Duodenal mucosa (tissue), 2 donors: ENCODE results near the gene CLEC4D.
"Not testable (repeated sequence)": the region's sequence is repeated elsewhere in the genome, so short reads cannot be mapped to it uniquely, and the experiment has no call there.

Experiments used
- H3K27ac ChIP-seq: one replicate; pipeline ENCODE4 v1.7.0; 2013; ENCODE audit warnings: low read depth, low read length
- H3K27me3 ChIP-seq, 2 donors: one replicate each; pipeline ENCODE4 v1.7.0; 2013; ENCODE audit warnings: low read length in 2 of 2, control low read depth in 1 of 2; ENCODE audit not compliant: insufficient read depth in 2 of 2, control insufficient read depth in 1 of 2
- H3K36me3 ChIP-seq, 2 donors: one replicate each; pipeline ENCODE4 v1.7.0; 2013; ENCODE audit warnings: low read length in 2 of 2, control low read depth in 1 of 2; ENCODE audit not compliant: insufficient read depth in 2 of 2, control insufficient read depth in 1 of 2
- H3K4me1 ChIP-seq, 2 donors: one replicate each; pipeline ENCODE4 v1.7.0; 2013; ENCODE audit warnings: low read length in 2 of 2, control low read depth in 1 of 2; ENCODE audit not compliant: insufficient read depth in 2 of 2, control insufficient read depth in 1 of 2
- H3K4me3 ChIP-seq, 2 donors: one replicate each; pipeline ENCODE4 v1.7.0; 2013; ENCODE audit warnings: low read length in 2 of 2, low read depth in 1 of 2
- H3K9ac ChIP-seq, 2 donors: one replicate each; pipeline ENCODE4 v1.7.0; 2013; ENCODE audit warnings: low read length in 2 of 2, low read depth in 1 of 2
- H3K9me3 ChIP-seq, 2 donors: one replicate each; pipeline ENCODE4 v1.7.0; 2013; ENCODE audit warnings: low read length in 2 of 2, control low read depth in 1 of 2; ENCODE audit not compliant: control insufficient read depth in 1 of 2

CLEC4D gene

DNA sequence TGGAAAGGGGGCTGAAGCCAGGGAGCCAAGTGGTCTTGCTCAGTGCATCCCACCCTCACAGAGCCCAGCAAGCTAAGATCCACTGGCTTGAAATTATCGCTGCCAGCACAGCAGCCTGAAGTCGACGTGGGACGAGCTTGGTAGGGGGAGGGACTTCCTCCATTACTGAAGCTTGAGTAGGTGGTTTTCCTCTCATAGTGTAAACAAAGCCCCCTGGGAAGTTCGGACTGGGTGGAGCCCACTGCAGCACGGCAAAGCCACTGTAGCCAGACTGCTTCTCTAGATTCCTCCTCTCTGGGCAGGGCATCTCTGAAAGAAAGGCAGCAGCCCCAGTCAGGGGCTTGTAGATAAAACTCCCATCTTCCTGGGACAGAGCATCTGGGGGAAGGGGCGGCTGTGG, 17.2 kb upstream of the CLEC4D start:
- not testable (repeated sequence) for H3K4me3 ChIP-seq, H3K27ac ChIP-seq, H3K9ac ChIP-seq, H3K36me3 ChIP-seq, H3K4me1 ChIP-seq, H3K27me3 ChIP-seq, H3K9me3 ChIP-seq

- no peaks in the 10 kb centered on the region for H3K36me3 ChIP-seq
- no peak overlapping the region for H3K27ac ChIP-seq
- no peak overlapping the region for H3K9ac ChIP-seq
- H3K4me3 ChIP-seq, result no peak overlapping the region
- no peaks in the 10 kb centered on the region for H3K9me3 ChIP-seq
- no peaks in the 10 kb centered on the region for H3K27me3 ChIP-seq
- no peaks in the 10 kb centered on the region for H3K4me1 ChIP-seq
These were observed 13.7 kb upstream of the CLEC4D start for GRCh38 chr12:8499616-8500015.

DNA sequence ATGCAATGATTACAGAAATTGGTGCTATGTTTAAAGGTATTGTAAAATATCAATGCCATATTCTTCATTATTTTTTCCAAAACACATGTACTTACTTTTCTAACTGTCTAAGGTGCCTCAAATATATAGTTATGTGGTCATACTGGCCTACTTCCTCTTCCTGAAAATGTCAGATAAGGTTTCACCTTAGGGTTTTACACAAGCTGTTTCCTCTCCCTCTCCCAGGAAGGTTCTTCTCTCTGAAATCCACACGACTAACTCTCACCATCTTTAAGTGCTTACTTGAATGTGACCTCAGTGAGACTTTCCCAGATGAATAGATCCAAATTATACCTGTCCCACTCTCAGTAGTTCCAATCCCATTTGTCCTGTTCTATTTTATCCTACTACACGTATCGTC, 11.6 kb upstream of the CLEC4D start:
- no peaks in the 10 kb centered on the region for H3K4me1 ChIP-seq
- no peak overlapping the region for H3K27ac ChIP-seq

GRCh38 chr12:8504351-8504750, 9.0 kb upstream of the CLEC4D start:
- H3K9ac ChIP-seq, result no peak overlapping the region
- no peaks in the 10 kb centered on the region for H3K9me3 ChIP-seq
- H3K27me3 ChIP-seq, result no peaks in the 10 kb centered on the region
- no peaks in the 10 kb centered on the region for H3K4me1 ChIP-seq
- no peaks in the 10 kb centered on the region for H3K36me3 ChIP-seq
- H3K4me3 ChIP-seq, result no peak overlapping the region
- H3K27ac ChIP-seq, result no peak overlapping the region

More for the DNA sequence above, 11.6 kb upstream of the CLEC4D start:
- Histone ChIP-seq H3K9ac (no peak overlapping the region), H3K36me3 (no peaks in the 10 kb centered on the region), H3K9me3 (no peaks in the 10 kb centered on the region), H3K27me3 (no peaks in the 10 kb centered on the region), H3K4me3 (no peak overlapping the region)

- H3K27ac ChIP-seq, result no peak overlapping the region
- no peak overlapping the region for H3K9ac ChIP-seq
- H3K4me3 ChIP-seq, result no peak overlapping the region
- H3K27me3 ChIP-seq, result no peaks in the 10 kb centered on the region
- H3K36me3 ChIP-seq, result no peaks in the 10 kb centered on the region
- no peaks in the 10 kb centered on the region for H3K9me3 ChIP-seq
- no peaks in the 10 kb centered on the region for H3K4me1 ChIP-seq
These were observed 5.7 kb upstream of the CLEC4D start for GRCh38 chr12:8507596-8507995.

- Histone ChIP-seq H3K9ac (no peak overlapping the region), H3K4me3 (no peak overlapping the region), H3K9me3 (no peaks in the 10 kb centered on the region), H3K27ac (no peak overlapping the region), H3K27me3 (no peaks in the 10 kb centered on the region), H3K4me1 (no peaks in the 10 kb centered on the region), H3K36me3 (no peaks in the 10 kb centered on the region)
These were observed 5.1 kb upstream of the CLEC4D start for GRCh38 chr12:8508223-8508622.

DNA sequence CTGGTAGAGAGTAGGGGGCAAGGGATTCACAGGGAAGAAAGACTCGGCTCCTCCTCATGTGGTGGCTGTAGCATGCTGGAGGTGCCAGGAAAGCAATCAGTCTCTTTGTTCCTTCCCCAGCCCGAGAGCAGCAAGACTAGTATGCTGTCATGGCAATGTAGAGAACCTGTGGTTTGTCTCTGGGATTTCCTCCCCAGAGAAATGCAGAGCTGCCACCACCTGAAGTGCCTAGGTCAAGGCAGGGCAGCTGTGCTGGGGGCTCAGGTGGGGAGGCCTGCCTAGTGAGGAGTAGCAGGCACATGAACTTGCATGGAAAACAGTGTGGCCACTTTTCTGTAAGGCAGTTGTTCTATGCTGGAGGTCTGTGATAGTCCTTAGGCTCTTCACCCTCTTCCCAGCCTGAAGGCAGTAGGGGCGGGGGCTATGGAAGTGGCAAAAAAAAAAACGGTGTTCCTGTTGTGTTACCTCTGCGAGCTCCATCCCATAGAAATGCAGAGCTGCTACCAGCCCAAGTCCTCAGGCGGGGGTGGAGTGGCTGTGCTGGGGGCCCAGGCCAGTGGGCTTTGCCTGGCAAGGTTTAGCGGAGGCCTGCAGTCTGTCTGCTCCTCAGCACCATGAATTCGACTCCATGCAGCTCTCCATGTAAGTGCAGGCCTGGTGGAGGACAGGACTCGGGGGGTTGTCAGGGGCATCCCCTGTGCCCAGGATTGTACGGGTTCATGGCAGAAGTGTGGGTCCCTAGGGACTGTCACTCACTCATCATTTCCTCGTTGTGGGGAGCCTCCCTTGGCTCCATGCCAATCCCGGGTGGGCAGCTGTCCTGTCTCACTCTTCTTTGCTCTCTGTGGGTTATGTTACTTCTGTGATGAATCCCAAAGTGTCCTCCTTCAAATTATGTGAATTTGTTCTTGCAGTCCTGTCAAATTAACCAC, 4.1 kb upstream of the CLEC4D start:
- H3K27ac ChIP-seq, result no peak overlapping the region
- H3K36me3 ChIP-seq, result no peaks in the 10 kb centered on the region
- no peaks in the 10 kb centered on the region for H3K9me3 ChIP-seq
- H3K4me1 ChIP-seq, result no peaks in the 10 kb centered on the region
- no peaks in the 10 kb centered on the region for H3K27me3 ChIP-seq
- H3K9ac ChIP-seq, result no peak overlapping the region
- H3K4me3 ChIP-seq, result no peak overlapping the region

DNA sequence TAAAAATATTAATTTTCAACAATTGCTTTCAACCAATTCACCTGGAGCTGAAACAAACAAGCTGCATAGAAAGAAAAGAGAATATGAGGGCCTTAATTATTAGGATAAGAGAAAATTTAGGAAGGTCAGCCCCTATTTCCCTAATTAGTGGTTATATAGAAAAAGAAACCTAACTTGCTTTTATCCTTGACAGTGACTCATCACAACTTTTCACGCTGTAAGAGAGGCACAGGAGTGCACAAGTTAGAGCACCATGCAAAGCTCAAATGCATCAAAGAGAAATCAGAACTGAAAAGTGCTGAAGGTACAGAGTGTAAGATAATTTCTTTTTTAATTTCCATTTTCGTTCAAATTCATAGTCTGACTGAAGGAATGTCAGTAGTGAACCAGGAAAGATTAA, 4.7 kb downstream of the CLEC4D start:
- no peaks in the 10 kb centered on the region for H3K36me3 ChIP-seq

DNA sequence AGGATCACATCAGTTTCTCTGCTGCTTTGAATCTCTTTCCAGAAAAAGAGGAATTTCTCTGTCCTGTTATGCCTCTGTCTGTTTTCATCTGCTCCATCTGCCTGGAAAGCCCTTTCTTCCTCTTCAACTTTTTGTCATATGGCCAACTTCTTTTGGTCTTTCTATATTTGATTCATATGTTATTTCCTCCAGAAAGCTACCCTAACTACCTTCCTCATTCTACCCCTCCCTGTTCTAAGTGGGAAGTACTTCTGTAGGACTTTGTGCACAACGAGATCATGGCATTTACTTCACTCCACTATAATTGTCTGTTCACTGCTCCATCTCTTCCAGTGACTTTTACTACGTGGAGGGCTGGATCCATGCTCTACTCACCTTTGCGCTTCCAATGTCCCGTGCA, 5.9 kb downstream of the CLEC4D start:
- Histone ChIP-seq H3K27ac (no peak overlapping the region), H3K36me3 (no peaks in the 10 kb centered on the region), H3K9me3 (no peaks in the 10 kb centered on the region), H3K4me3 (no peak overlapping the region), H3K27me3 (no peaks in the 10 kb centered on the region), H3K4me1 (no peaks in the 10 kb centered on the region), H3K9ac (no peak overlapping the region)

More for the DNA sequence above, 4.7 kb downstream of the CLEC4D start:
- H3K9me3 ChIP-seq, result no peaks in the 10 kb centered on the region
- H3K4me3 ChIP-seq, result no peak overlapping the region
- no peak overlapping the region for H3K27ac ChIP-seq
- no peaks in the 10 kb centered on the region for H3K4me1 ChIP-seq
- H3K27me3 ChIP-seq, result no peaks in the 10 kb centered on the region
- H3K9ac ChIP-seq, result no peak overlapping the region

DNA sequence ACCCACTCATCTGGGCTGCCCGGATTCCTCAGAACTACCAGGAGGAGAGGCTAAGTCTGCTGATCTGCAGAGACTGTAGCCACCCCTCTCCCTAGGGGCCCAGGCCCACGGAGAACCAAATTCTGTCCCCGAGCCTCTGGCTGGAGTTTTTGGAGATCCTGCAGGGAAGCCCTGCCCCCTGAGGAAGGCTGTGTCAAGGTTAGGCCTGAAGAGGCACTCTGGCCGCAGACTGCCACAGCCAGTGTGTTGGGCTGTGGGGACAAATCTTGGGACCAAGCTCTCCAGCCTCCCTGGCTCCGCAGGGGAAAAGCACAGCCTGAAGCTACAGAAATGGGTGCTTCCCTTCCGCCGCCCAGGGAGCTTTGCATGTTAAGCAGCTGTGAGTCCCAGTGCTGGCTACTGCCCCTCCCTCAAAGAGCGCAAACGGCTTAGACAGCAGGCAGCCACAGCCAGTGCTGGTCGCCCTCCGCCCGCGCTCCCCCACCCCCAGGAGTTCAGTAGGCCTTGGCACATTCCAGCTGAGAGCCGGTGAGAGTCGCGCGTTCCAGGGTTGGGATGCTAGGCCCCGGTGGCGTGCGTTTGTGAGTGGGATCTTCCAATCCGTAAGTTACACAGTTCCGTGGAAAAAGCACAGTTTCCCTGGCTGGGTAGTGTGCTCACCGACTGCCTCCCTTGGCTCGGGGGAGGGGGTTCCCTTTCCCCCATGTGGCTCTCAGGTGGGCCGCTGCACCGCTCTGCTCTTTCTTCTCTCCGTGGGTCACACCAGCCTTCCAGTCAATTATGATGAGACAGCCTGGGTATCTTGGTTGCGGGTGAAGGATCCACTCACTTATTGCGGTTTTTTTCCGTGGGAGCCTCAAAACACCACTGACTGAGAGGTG, 14.2 kb downstream of the CLEC4D start:
- Histone ChIP-seq H3K27me3 (no peaks in the 10 kb centered on the region), H3K36me3 (no peaks in the 10 kb centered on the region), H3K9ac (no peak overlapping the region), H3K4me1 (no peaks in the 10 kb centered on the region), H3K9me3 (no peaks in the 10 kb centered on the region), H3K4me3 (no peak overlapping the region), H3K27ac (no peak overlapping the region)
